ENCODE measurements around the gene RNF14. TPM values are rescaled to one million over a fixed set of nuclear protein-coding genes. Genes with fewer than 3 reads are reported as not detected.

RNF14 gene
- total and polyA plus RNA-seq, 9 of the 15 experiments (the other 6 are each of a cell fraction or from before 2014, with no cell fraction given): 36.3 to 140 (median 75.1) TPM

DNA sequence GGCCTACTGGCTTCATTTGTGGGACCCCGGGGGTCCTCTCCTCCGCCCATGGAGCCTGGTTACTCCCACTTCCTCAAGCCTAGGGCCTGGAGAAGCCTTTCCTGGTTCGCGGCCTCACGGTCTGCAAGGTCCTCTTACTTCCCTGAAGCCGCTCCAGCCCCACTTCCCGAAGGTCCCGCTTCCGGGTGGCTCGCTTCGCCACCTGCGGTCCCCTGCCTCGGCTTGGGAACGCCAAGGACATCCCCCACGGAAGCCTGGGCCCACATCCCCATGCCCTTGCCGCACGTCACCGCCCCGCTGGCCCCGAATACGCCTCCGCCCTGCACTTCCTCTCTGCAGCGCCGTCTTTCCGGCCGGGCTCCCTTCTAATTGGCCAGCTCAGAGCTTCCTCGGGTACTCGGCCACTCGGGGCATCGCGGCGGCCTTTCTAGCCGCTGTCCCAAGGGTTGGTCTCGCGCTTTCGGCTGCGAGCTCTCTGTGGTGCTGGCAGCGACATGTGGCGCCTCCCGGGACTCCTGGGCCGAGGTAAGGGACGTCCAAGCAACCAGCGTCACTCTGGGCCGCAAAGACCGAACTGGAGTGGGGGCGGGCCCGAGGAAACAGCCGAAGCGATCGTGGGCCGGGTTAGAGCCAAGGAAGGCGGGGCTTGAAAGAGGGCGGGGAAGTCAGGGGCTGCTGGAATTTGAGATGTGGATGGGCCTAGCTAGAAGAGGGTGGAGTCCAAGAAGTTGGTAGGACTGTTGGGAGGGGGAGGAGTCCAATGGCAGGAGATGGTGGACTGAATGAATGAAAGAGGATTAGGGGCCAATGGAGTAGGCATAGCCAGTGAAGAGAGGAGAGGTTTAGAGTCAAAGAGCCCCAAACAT is 45.2 kb upstream of the RNF14 start, which contains the start of gene DELE1 (continued):
- TF ChIP-seq PCBP2 (IDR thresholded peaks at IDR 0.05; ENCODE audit: low read depth, low read length, poor library complexity, severe bottlenecking) (no peak), NFXL1 (CRISPR knock-in tag; IDR thresholded peaks at IDR 0.05) (no peak), GABPA (tag; conservative IDR thresholded peaks at IDR 0.05; ENCODE audit: low read depth) (peak; percentile 94), KAT2B (IDR thresholded peaks at IDR 0.05; ENCODE audit: low read depth, low read length) (no peak), NUFIP1 (IDR thresholded peaks at IDR 0.05; ENCODE audit: partially characterized antibody) (no peak), OTX1 (CRISPR knock-in tag; IDR thresholded peaks at IDR 0.05) (0 out of 2 replicates have a peak, but pooled peaks have one; percentile 41), CREB3L1 (IDR thresholded peaks at IDR 0.05; ENCODE audit: borderline replicate concordance, low read depth) (peak; percentile 87; the same call in 1 of the 2 replicates), POLR2AphosphoS5 (IDR thresholded peaks at IDR 0.05; ENCODE audit: control insufficient read depth, insufficient read depth, low read depth, low read length) (peak; percentile 77), POLR2H (tag; IDR thresholded peaks at IDR 0.05; ENCODE audit: low read depth) (peak; percentile 92), CHAMP1 (IDR thresholded peaks at IDR 0.05) (no peak)
- TF ChIP-seq, protein P1, sequence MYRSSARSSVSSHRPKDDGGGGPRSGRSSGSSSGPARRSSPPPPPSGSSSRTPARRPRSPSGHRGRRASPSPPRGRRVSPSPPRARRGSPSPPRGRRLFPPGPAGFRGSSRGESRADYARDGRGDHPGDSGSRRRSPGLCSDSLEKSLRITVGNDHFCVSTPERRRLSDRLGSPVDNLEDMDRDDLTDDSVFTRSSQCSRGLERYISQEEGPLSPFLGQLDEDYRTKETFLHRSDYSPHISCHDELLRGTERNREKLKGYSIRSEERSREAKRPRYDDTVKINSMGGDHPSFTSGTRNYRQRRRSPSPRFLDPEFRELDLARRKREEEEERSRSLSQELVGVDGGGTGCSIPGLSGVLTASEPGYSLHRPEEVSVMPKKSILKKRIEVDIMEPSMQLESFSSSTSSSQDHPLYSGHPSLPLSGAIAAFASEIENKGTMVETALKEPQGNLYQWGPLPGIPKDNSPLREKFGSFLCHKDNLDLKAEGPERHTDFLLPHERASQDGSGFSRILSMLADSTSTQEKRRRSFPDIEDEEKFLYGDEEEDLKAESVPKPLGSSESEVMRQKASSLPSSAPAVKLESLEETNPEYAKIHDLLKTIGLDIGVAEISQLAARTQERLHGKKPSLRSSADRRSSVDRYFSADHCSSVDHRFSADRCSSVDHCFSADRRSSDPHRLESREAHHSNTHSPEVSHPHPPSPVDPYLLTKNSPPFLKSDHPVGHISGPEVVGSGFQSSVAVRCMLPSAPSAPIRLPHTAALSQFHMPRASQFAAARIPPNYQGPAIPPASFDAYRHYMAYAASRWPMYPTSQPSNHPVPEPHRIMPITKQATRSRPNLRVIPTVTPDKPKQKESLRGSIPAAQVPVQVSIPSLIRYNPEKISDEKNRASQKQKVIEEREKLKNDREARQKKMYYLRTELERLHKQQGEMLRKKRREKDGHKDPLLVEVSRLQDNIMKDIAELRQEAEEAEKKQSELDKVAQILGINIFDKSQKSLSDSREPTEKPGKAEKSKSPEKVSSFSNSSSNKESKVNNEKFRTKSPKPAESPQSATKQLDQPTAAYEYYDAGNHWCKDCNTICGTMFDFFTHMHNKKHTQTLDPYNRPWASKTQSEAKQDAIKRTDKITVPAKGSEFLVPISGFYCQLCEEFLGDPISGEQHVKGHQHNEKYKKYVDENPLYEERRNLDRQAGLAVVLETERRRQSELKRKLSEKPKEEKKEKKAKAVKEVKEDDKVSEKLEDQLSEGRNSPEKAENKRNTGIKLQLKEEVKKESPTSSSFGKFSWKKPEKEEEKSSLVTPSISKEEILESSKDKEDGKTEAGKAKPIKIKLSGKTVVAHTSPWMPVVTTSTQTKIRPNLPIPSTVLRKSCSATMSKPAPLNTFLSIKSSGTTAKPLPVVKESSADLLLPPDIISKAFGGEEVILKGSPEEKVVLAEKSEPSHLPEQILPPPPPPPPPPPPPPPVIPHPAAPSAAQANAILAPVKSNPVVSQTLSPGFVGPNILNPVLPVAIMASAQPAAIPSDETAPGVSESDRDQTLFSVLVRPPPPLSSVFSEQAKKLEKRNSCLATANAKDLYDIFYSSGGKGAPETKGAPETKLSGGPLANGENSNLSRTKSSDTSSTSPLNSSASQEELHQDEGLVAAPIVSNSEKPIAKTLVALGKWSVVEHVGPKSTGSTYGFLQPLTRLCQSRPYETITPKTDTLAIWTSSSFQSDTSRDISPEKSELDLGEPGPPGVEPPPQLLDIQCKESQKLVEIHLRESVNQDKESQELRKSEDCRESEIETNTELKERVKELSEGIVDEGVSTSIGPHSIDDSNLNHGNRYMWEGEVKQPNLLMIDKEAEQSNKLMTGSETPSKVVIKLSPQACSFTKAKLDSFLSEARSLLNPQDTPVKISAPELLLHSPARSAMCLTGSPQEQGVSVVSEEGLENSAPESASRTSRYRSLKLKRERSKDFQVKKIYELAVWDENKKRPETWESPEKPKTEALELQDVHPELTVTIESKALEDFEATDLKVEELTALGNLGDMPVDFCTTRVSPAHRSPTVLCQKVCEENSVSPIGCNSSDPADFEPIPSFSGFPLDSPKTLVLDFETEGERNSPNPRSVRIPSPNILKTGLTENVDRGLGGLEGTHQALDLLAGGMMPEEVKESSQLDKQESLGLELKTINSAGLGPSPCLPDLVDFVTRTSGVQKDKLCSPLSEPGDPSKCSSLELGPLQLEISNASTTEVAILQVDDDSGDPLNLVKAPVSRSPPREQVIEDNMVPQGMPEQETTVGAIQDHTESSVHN (IDR thresholded peaks at IDR 0.05; ENCODE audit: borderline replicate concordance in 1 of 2, low read depth in 1 of 2): no peak

Data from K562 (cell line).